SW480 (cell line): ENCODE results near the gene CAMTA1.

ENCODE experiments used
- DNase-seq: peaks from one replicate; pipeline ENCODE4 v3.0.0-alpha.2; 2016; ENCODE audit warnings: low spot score

CAMTA1 gene

DNA sequence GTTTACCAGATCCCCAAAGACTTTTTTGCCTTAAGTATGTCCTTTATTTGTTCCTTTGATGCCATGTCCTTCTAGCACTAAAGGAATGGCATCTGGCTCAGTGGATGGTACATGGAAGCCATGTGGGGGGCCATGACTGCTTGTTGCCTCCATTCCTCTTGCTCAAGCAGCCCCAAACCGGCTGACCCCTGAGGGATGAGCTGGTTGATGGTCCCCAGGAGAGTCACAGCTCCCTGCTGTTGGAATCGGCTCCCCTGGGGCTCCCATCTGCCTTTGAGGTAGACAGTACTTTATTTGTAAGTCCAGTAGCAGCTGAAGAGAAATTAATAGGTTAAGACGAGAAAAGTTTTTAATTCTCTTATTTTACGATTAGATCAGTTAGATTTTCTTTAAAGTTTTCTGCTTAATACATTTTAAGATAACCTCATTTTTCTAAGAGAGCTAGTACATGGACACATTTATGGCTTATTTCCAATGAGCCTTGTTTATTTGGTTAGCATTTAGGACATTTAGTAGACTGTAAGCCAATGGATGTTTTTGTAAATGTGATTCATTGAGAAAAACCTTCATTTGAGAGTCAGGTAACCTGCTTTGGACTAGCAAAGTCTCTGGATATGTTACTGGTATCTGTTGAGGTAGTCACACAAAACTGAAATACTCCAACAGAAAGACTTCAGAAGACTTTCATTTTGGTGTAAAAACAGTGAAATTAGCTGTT, 88.2 kb downstream of the CAMTA1 start:
- DNase-seq = no peak

- DNase-seq = no peak
Measured at GRCh38 chr1:6874298-6874697, 89.0 kb downstream of the CAMTA1 start.

DNA sequence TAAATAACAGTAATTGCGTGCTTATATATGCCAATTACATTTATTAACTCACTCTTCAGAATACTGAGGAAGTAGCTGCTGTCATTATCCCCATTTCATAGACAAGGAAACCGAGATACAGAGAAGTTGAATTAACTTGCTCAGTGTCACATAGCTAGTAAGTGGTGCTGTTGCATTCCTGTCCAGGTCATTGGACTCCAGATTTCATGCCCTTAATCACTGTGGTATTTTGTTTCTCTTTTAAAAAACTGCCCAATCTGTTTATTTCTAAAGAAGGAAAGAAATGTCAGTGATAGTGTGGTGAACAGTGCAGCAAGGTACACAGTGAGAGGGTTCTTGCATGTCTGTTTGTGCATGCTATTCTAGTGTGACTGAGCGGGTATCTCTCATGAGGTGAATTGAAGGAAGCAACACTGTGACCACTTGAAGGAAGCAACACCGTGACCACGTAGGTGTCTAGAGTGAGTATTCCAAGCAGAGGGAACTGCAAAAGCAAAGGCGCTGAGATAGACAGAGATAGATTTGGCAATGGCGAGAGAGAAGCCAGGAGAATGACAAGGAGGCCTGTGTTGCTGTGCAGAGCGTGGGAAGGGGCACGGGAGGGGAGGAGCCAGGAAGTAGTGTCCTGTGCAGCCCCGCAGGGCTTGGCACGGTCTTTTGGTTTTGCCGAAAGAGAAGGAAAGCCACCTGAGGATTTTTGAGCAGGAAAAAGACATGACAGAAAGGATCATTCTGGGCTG, 95.9 kb downstream of the CAMTA1 start:
- no peak for DNase-seq

DNA sequence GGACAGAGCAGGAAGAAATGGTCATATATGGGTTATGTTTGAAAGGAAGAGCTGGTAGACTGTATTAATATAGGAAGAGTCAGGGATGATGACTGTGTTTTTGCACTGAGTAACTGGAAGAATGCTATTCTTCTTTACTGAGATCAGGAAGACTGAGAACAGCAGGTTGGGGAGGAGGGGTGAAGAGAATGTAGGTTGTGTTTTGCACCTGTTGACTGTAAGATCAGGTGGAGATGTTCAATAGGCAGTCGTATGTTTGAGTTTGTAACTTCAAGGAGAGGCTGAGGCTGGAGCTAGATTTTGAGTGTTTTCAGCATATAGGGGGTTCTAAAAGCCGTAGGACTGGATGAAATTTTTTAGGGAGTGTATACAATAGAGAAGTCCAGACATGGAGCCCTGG, 97.2 kb downstream of the CAMTA1 start:
- DNase-seq = no peak

- DNase-seq = no peak
Measured at GRCh38 chr1:6884652-6885153, 99.4 kb downstream of the CAMTA1 start.

- no peak for DNase-seq
Measured at GRCh38 chr1:6885426-6885825, 100.2 kb downstream of the CAMTA1 start.

DNA sequence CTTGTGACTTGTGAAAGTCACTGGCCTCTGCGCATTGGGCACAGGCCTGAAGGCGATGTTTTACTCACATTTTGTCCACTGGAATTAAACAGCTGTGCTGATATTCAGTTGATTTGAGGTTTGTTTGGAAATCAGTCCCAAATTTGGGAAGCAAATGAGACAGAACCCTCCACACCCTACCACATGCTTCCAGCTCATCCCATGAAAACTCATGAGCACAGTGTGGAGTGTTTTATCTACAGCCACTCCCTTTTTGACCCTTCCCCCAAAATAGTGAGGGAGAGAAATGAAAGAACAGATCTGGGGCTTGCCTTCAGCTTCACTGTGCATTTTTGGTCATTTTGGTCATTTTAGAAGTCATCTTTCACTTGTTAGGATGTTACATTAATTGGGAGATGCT, 101.3 kb downstream of the CAMTA1 start:
- DNase-seq = no peak

DNA sequence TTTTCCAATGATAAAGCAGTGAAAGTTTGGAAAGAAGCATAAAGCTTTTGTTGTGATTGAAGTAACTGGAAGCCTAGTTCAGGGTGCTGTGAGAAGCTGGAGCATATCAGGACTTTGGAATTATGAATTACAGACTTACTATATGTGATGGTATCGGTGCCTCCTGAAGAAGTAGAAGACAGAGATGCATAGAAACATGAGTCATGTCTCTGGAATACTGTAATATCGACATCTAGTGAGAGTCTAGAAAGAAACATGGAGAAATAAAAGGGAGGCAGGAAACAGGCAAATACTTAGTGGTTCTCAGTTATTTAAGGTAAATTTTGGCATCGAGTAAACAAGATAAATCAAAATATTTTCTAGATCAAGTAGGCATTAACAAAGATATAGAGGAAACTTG, 103.0 kb downstream of the CAMTA1 start:
- no peak for DNase-seq

- DNase-seq = no peak
Measured at GRCh38 chr1:6888870-6889269, 103.6 kb downstream of the CAMTA1 start.

DNA sequence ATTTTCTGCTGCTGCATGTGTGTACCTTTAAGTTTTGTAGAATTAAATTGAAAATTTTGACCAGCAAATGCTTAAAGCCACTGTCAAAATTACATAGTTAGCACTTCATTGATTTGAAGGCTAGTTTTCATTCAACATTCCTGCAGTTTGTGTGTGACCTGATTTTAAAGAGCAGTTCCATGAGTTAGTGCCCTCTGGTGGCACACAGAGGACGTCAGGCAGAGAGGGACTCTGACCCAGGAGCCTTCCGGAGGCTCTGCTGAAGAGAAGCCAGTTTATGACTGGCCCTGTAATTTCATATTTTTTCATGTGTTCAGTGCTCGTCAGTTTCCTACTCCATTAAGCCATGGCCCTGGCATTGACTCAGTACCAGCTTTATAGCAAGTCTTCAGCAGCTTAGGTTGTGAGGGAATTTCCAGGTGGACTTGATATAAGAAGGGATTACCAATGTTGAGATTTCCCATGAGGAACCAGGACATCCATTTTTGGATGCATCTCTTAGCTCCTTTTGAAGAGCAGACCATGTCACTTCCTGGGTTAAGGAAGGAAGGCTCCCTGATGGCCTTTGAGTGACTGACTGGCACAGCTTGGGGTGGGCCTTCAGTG, 104.7 kb downstream of the CAMTA1 start:
- DNase-seq = peak; percentile 54

DNA sequence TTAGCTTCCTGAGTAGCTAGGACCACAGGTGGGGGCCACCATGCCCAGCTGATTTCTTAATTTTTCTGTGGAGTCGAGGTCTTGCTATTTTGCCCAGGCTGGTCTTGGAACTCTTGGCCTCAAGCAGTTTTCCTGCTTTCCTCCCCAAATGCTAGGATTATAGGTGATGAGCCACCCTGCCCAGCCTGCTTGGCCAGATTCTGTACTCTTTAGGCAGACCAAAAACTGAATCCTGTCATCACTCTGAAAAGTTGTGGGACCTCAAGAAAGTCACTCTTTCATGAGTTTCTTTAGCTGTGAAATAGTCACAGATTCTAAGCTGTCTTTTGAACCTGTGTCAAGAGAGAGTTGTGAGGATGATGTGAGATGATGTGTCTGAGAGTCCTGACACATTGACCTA, 105.4 kb downstream of the CAMTA1 start:
- DNase-seq = no peak

DNA sequence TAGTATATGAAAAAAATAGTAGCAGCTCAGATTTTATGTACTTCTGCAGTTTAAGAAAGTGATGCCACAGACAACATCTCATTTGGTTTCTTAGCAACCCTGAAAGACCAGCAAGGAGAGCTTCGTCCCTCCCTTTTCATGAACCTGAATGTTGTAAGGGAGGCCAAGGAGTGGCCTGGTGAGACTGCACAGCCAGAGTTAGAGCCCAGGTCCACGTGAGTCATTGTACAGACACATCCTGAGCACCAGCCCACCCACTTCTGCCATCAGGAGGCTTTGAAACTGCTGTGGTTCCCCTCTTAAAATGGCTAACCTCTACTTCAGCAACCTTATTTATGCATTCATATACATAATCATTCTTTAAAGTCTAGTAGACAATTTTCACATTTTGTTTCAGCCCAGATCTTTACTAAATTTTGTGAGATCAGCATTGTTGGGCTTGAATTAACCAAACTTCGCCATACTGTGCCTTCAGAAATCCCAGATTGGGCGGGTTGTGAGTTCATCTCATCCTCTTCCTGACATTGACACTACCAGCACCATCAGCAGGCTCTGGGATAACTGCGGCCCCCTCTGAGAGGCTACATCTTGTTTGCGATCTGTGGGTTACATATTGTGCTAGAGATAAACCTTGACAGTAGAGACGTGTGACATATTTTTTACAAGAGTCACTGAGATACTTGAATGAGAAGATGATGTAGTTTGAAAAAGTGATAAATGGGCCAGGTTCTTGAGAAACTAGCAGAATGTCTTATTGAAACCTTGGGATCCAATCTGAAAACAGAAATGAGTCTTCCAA, 106.7 kb downstream of the CAMTA1 start:
- DNase-seq = no peak

- no peak for DNase-seq
Measured at GRCh38 chr1:6893388-6893787, 108.1 kb downstream of the CAMTA1 start.

GRCh38 chr1:6897138-6897537, 111.9 kb downstream of the CAMTA1 start:
- DNase-seq = no peak

DNA sequence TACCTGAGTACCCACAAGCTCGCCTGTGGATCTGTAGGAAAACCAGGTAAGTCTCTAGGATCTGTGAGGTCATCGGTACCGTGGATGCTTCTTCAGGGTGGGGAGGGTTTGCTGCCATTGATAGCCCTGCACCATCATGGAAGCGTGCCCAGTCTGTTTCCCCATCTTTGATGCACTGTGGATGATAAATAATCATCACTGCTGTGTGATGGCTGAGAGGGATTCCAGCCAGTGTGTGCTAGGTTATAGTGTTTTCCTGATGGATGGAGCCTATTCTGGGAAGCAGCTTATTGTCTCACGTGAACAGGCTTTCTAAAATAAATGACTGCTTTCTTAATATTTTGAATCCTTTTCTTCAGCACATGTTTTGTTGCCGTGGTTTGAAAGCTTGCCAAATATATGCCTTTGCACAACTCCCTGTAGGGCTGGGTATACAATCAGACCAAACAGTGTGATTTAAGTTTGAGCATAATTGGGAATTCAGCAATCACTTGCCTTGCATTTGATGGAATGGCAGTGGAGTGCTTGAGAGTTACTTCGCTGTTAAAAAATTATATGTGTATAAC, 113.8 kb downstream of the CAMTA1 start:
- DNase-seq = no peak

DNA sequence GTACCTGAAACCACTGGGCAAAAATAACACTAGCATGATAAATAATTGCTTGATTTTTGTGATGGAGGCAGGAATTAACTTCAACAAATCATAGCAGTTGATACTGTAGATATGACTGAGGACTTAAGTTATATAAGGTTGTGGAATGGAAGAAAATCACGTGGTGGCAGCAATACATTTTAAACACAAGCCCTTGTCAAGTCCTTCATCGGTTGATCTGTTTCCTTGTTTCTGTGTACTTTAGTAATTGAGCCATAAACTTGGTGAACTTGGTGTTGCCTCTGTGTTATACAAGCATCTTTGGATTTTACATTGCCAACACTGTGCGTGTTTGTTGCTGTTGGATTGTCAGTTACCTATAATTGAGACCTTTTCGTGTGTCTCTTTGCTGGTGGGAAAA, 114.4 kb downstream of the CAMTA1 start:
- no peak for DNase-seq

- DNase-seq = no peak
Measured at GRCh38 chr1:6902153-6902552, 116.9 kb downstream of the CAMTA1 start.

DNA sequence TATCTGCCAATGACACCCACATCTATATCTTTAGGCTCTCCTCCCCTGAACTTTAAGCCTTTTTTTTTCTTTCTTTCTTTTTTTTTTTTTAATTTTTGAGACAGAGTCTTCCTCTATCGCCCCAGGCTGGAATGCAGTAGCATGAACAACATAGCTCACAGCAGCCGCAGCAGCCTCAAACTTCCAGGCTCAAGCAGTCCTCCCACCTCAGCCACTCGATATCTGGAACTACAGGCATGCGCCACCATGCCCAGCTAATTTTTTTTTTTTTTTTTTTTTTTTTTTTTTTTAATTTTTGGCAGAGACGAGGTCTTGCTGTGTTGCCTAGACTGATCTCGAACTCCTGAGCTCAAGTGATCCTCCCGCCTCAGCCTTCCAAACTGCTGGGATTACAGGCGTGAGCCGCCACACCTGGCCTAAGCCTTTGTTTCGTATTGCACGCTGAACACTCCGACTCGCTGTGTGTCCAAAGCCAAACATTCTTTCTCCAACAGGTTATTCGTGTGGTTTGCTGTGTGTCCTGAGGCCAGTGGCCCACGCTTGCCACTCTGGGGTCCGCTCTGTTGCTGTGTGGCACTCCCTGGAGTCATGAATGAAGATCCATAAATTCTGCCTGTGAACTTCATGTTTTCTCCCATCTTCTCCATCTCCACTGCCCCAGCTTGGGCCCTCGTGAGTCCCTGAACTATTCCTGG, 119.4 kb downstream of the CAMTA1 start:
- DNase-seq = no peak

- no peak for DNase-seq
Measured at GRCh38 chr1:6905331-6905730, 120.1 kb downstream of the CAMTA1 start.

DNA sequence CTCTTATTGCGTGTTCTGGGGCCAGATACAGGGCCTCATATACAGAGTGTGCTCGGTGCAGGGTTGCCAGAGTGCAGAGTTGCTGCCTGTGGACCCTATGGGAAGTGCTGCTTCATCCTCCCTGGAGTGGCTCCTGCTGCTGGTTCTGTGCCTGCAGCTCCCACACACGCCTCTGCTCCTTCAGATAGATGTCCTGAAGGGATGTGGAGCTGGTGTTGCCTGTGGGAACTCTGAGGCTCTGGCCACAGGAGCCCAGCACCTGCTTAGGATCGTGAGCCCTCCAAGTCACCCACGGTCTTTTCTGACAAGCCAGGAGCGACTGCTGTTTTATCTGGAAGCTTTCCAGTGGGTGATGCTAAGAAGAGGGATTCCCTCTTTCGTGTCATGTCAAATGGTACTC, 120.5 kb downstream of the CAMTA1 start:
- no peak for DNase-seq

DNA sequence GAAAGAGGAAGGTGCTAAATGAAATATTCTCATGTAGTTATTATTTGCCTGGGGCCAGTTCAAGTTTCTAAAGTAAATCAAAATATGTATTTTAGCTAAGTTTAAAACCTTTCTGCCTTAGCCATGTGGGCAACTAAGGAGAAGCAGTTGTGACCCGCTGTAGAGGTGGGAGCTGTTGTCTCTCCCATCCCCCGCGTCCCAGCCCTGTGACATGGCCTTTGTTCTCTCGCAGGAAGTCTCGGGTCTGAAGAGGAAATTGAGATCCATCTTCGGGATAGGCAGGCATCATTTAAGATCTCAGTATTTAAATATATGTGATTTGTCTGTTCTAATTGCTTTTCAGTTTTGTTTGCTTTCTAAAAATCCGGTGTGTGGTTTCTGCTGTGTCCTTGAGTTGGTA, 121.5 kb downstream of the CAMTA1 start:
- no peak for DNase-seq
